Activated T-cell treated with anti-CD3 and anti-CD28 coated beads for 1 hour (primary cell): ENCODE measurements around the gene FKBP11.
A peak's percentile ranks its signal among the peaks of the same experiment; 100 is the strongest.
"Not testable (repeated sequence)": the region's sequence is repeated elsewhere in the genome, so short reads cannot be mapped to it uniquely, and the experiment has no call there.

Experiments
- DNase-seq: peaks from one replicate; pipeline ENCODE4 v3.0.0-alpha.2; 2020; ENCODE audit warnings: low read depth

FKBP11 gene

GRCh38 chr12:48903982-48904411 lies 21.3 kb downstream of the FKBP11 start:
- peak; percentile 82 for DNase-seq

DNA sequence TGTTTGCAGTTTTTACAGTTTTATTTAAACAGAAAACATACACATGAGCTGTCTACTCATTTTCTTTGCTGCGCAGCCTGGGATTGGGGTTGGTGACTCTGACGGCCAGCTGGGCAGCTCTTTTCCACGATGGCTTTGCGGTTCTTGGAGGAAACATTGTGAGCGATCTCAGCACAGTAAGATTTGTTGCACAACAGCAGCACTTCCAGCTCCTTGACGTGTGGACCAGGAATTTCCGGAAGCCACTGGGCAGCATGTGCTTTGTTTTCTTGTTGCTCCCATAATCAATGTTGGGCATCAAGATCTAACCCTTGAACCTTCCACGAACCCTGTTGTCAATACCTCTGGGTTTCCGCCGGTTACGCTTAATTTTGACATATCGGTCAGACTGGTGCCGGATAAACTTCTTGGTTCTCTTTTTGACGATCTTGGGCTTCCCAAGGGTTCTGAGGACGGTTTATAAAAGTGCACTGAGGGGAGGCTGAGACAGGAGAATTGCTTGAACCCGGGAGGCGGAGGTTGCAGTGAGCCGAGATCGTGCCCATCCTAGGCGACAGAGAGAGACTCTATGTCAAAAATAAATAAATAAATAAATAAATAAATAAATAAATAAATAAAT lies 21.8 kb downstream of the FKBP11 start:
- DNase-seq = no peak

DNA sequence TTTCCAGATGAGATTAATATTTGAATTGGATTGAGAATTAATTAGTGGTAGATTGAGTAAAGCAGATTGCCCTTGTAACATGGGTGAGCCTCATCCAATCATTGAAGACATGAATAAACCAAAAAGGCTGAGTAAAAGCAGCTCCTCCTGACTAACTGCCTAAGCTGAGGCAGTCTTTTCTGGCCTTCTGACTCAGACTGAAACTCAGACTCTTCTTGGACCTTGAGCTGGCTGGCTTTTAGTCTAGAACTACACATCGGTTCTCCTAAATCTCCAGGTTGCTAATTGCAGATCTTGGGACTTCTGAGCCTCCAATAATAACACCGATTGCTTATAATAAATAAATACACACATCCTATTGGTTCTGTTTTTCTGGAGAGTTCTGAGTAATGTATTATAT lies 24.0 kb downstream of the FKBP11 start:
- DNase-seq = no peak

DNA sequence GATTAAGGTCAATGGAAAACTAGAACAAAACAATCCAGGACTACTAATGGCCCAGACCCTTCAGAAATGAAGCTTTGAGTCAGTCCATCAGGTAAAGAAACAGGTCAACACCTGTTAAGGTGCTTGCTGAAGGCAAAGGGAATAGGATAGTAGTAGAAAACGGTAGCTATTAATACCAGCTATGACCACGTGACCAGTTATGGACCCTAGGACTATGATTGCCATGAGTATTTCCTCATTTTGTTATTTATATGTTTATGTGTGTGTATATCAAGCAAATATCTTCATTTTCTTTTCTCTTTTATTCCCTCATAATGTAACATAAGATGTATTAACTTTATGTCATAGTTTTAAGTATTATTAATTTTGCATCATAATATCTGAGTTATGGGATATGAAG lies 25.6 kb downstream of the FKBP11 start:
- DNase-seq = no peak

GRCh38 chr12:48894271-48894670 lies 31.0 kb downstream of the FKBP11 start:
- DNase-seq = no peak

GRCh38 chr12:48890657-48891418 lies 34.5 kb downstream of the FKBP11 start:
- peak; percentile 64 for DNase-seq

DNA sequence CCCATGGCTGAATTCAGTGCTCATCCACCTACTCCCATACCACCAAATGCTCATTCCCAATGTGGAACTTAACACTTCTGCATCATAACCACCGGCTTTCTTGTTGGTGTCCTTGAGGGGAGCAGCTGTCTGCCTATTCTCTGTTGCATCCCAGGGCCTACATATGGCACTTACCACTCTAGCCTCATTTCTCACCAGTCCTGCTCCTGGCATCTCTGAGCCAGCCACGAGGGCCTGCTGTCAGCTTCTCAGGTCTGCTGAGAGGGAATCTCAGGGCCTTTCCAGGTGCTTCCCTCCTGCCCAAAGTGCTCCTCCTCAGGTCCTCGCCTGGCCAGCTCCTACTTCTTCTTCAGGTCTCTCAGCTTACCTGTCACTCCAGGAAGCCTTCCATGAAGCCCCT lies 35.6 kb downstream of the FKBP11 start:
- no peak for DNase-seq

GRCh38 chr12:48883305-48884161 lies 41.8 kb downstream of the FKBP11 start:
- no peak for DNase-seq

DNA sequence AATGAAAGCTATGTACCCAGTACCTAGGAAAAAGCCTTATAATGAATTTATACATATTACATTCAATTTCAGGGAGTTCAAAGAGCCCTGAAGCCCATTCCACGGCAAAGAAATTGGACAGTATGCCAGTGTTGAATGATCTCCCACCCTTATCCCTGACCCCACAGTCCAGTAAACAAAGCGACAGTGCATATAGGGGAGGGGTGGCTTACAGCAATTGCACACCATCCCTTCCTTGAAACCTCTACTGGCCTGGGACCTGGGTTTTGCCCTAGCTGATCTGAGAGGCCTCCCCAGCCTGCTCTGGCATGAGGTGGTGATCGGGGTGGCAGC lies 42.4 kb downstream of the FKBP11 start:
- no peak for DNase-seq

DNA sequence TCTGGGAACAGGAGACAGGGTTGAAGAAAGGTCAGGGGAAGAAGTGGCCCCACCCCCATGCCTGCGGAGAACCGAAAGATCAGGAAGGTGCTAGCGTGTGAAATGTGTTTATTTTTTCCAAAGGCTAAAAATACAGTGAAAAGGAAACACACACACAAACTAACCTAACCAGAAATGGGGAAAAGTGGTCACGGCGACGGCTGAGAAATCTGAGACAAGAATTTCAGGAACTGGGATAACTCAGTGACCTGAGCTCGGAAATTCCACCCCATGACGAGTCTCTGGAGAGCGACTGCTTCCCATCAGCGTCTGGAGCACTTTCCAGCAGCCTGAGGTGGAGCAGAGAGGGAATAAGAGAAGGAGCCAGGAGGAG lies 43.0 kb downstream of the FKBP11 start:
- DNase-seq = no peak

DNA sequence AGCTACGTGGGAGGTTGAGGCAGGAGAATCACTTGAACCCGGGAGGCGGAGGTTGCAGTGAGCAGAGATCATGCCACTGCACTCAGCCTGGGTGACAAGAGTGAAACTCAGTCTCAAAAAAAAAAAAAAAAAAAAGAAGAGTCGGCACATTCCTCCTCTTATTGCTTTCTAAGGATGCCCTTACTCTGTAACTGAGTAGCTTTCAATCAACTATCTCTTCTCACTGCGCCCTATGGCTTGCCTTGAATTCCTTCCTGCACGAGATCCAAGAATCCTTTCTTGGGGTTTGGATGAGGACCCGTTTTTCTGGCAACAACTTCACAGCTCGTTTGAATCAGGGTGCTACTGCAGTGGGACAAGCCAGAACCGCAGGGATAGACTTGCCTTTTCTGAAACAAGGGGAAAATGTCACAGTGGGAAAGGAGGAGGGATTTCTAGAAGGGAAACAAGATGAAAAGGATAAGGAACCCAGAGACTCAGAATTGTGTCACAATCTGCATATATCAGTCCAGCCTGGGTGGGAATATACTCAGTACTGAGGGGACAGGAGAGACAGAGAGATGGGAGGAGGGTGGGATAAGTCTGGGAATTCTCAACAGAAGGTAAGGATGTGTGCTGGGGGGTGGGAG lies 43.5 kb downstream of the FKBP11 start:
- DNase-seq = no peak

- no peak for DNase-seq
Observed at GRCh38 chr12:48880647-48881046, 44.6 kb downstream of the FKBP11 start.

DNA sequence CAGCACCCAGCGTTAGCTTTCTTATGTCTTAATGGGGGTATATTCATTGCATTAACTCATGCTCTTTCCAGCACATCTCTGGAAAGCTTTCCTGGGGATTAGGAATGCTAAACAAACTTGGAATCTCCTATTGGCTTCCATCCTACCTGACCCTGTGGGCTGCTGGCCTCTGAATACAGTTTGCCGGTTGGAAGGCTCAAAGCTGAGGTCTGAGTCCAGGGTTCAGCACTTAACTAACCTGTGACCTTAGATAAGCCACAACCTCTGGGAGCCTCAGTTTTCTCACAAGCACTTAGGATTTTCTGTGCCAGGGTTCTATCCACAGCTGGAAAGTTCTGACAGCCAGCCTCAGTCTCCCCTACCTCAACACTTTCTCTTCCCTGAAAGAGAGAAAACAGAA lies 46.7 kb downstream of the FKBP11 start:
- DNase-seq = no peak

DNA sequence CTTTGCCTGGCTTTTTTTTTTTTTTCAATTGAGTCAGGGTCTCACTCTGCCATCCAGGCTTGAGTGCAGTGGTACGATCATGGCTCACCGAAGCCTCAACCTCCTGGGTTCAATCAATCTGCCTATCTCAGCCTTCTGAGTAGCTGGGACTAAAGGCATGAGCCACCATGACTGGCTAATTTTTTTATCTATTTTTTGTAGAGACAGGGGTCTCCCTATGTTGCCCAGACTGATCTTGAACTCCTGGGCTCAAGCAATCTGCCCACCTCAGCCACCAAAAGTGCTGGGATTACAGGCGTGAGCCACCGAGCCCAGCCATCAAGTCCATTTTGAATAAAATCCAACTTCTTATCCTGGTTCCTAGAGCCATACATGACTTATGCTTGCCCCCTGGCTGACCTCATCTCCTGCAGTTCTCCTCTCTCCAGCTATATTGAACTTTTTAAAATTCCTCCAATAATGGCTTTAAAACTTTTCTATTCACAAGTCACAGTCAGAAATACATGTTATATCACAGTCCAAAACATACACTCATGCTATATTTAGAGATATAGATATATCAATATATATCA lies 49.3 kb downstream of the FKBP11 start:
- no peak for DNase-seq

- not testable (repeated sequence) for DNase-seq
Observed at GRCh38 chr12:48873534-48873933, 51.8 kb downstream of the FKBP11 start.

- DNase-seq = no peak
Observed at GRCh38 chr12:48873096-48873495, 52.2 kb downstream of the FKBP11 start.
